ENCODE results near the gene CARS1. TPM values are rescaled to one million over a fixed set of nuclear protein-coding genes. Genes with fewer than 3 reads are reported as not detected.
A peak's percentile ranks its signal among the peaks of the same experiment; 100 is the strongest.

Gene CARS1
- total RNA-seq, 1 experiment from 2014 or later = 120 TPM

- in situ Hi-C loops (cut with HindIII; ENCODE audit: low pct_unique_long_range_greater_than_20kb, low sequenced_read_pairs) (no loop called here), intact Hi-C loops (cut with micrococcal nuclease; ENCODE audit: unreplicated experiment) (no loop called here)
- CTCF ChIA-PET = interaction anchor here (0.7 to 2.4 kb wide), 3 partner anchors 13 to 40 kb away, joined by 3 to 14 read pairs (median 6); no protein-coding TSS in a partner anchor
- Histone ChIP-seq H3K4me3 (ENCODE audit: low read depth in 2 of 2, low read length in 2 of 2) (no peak overlapping the region), H3K36me3 (ENCODE audit: control insufficient read depth, insufficient read depth, low read length) (peaks cover 4% of the 10 kb centered on the region; the same call in 1 of the 2 replicates), H3K27ac (ENCODE audit: low read length) (peak overlapping the region; percentile 40; the same call in 1 of the 2 replicates), H3K27me3 (ENCODE audit: control insufficient read depth, insufficient read depth, low read length) (no peaks in the 10 kb centered on the region), H3K4me1 (ENCODE audit: control insufficient read depth, insufficient read depth, low read length) (peaks cover 61% of the 10 kb centered on the region), H3K9me3 (ENCODE audit: control insufficient read depth, insufficient read depth, low read depth, low read length) (no peaks in the 10 kb centered on the region)
- POLR2A ChIA-PET = no interaction called here
- ATAC-seq (no peak), DNase-seq (ENCODE audit: low read depth, low spot score) (no peak)
- TF ChIP-seq POLR2AphosphoS5 (IDR thresholded peaks at IDR 0.05; ENCODE audit: low read depth, low read length) (no peak), TCF7L2 (IDR thresholded peaks at IDR 0.05; ENCODE audit: low read depth, low read length) (no peak), SIN3A (IDR thresholded peaks at IDR 0.05; ENCODE audit: borderline replicate concordance, insufficient read depth, low read depth, low read length) (no peak), CTCF (IDR thresholded peaks at IDR 0.05) (no peak), REST (IDR thresholded peaks at IDR 0.05; ENCODE audit: insufficient read depth in 1 of 2, low read depth in 2 of 2, low read length in 1 of 2) (no peak)
- BruUV-seq (replicated peaks) = no TSS peak
Observed at GRCh38 chr11:3051196-3052108, 5.8 kb downstream of the CARS1 start.

GRCh38 chr11:3050386-3051195, 6.6 kb downstream of the CARS1 start:
- DNase-seq (ENCODE audit: low read depth, low spot score) = no peak
- Histone ChIP-seq H3K4me3 (ENCODE audit: low read depth in 2 of 2, low read length in 2 of 2) (peak overlapping the region in 1 of 2 experiments; percentile 4; a peak in 1 of 4 replicates), H3K36me3 (ENCODE audit: control insufficient read depth, insufficient read depth, low read length) (peaks cover 7% of the 10 kb centered on the region; the same call in 1 of the 2 replicates), H3K9me3 (ENCODE audit: control insufficient read depth, insufficient read depth, low read depth, low read length) (no peaks in the 10 kb centered on the region), H3K27me3 (ENCODE audit: control insufficient read depth, insufficient read depth, low read length) (no peaks in the 10 kb centered on the region), H3K4me1 (ENCODE audit: control insufficient read depth, insufficient read depth, low read length) (peaks cover 53% of the 10 kb centered on the region), H3K27ac (ENCODE audit: low read length) (peak overlapping the region; percentile 67)
- peak; percentile 4 for ATAC-seq
- POLR2A ChIA-PET = interaction anchor here (0.7 kb wide), 1 partner anchor 125 kb away, joined by 3 read pairs; no protein-coding TSS in a partner anchor
- TF ChIP-seq CTCF (IDR thresholded peaks at IDR 0.05) (no peak), SIN3A (IDR thresholded peaks at IDR 0.05; ENCODE audit: borderline replicate concordance, insufficient read depth, low read depth, low read length) (no peak), REST (IDR thresholded peaks at IDR 0.05; ENCODE audit: insufficient read depth in 1 of 2, low read depth in 2 of 2, low read length in 1 of 2) (no peak), POLR2AphosphoS5 (IDR thresholded peaks at IDR 0.05; ENCODE audit: low read depth, low read length) (no peak), TCF7L2 (IDR thresholded peaks at IDR 0.05; ENCODE audit: low read depth, low read length) (no peak)
- in situ Hi-C loops (cut with HindIII; ENCODE audit: low pct_unique_long_range_greater_than_20kb, low sequenced_read_pairs) (no loop called here), intact Hi-C loops (cut with micrococcal nuclease; ENCODE audit: unreplicated experiment) (no loop called here)
- CTCF ChIA-PET = interaction anchor here (0.7 to 2.4 kb wide), 3 partner anchors 13 to 41 kb away, joined by 3 to 14 read pairs (median 6); no protein-coding TSS in a partner anchor
- no TSS peak for BruUV-seq (replicated peaks)
